Immature natural killer cell (primary cell): ENCODE results near the gene TLL1. TPM values are rescaled to one million over a fixed set of nuclear protein-coding genes. Genes with fewer than 3 reads are reported as not detected.

Source experiments
- DNase-seq, 3 donors: peaks; one replicate each; pipeline ENCODE4 v3.0.0; 2022; ENCODE audit warnings: mixed read lengths in 1 of 3
- H3K27ac Mint-ChIP-seq, 6 donors: one replicate each; pipeline ENCODE4 v1.8.0; 2020; ENCODE audit warnings: mixed read lengths in 6 of 6, mild to moderate bottlenecking in 5 of 6, inconsistent platforms in 4 of 6, moderate library complexity in 3 of 6
- H3K27me3 Mint-ChIP-seq, 3 donors: one replicate each; pipeline ENCODE4 v1.8.0; 2020 to 2021; ENCODE audit warnings: low read depth in 3 of 3, mild to moderate bottlenecking in 3 of 3, mixed read lengths in 3 of 3, moderate library complexity in 3 of 3, inconsistent platforms in 1 of 3
- H3K36me3 Mint-ChIP-seq, 3 donors: one replicate each; pipeline ENCODE4 v1.8.0; 2020; ENCODE audit warnings: mixed read lengths in 3 of 3, inconsistent platforms in 2 of 3, mild to moderate bottlenecking in 2 of 3
- H3K4me1 Mint-ChIP-seq, 2 donors: one replicate each; pipeline ENCODE4 v1.8.0; 2020; ENCODE audit warnings: inconsistent platforms in 2 of 2, mild to moderate bottlenecking in 2 of 2, mixed read lengths in 2 of 2, moderate library complexity in 1 of 2
- H3K4me3 Mint-ChIP-seq, 5 donors: one replicate each; pipeline ENCODE4 v1.8.0; 2020; ENCODE audit warnings: mild to moderate bottlenecking in 5 of 5, mixed read lengths in 5 of 5, inconsistent platforms in 3 of 5, moderate library complexity in 3 of 5
- H3K9me3 Mint-ChIP-seq, 6 donors: one replicate each; pipeline ENCODE4 v1.8.0; 2020; ENCODE audit warnings: mild to moderate bottlenecking in 6 of 6, mixed read lengths in 6 of 6, inconsistent platforms in 4 of 6, moderate library complexity in 3 of 6
- polyA plus RNA-seq, 3 donors: library from polyadenylated mRNA; unstranded; fragments of 300-500 nt; fragmentation: Illumina TruSeq; gene quantifications; one replicate each; pipeline ENCODE4 v1.2.3, GENCODE V29; 2021

Gene TLL1
- polyA plus RNA-seq, 3 donors from 2014 or later = not detected

GRCh38 chr4:166123546-166123945 lies 250.5 kb downstream of the TLL1 start:
- Mint-ChIP-seq H3K4me3 (no peak overlapping the region), H3K27ac (no peak overlapping the region), H3K9me3 (peaks cover 3 to 23% (median 9%) of the 10 kb centered on the region in 6 donors), H3K4me1 (no peaks in the 10 kb centered on the region), H3K36me3 (no peaks in the 10 kb centered on the region), H3K27me3 (no peaks in the 10 kb centered on the region)
- DNase-seq = no peak

- H3K4me3 Mint-ChIP-seq = no peak overlapping the region
- H3K9me3 Mint-ChIP-seq = peaks cover 6 to 50% (median 19%) of the 10 kb centered on the region in 6 donors
- H3K27ac Mint-ChIP-seq = no peak overlapping the region
- no peak for DNase-seq
- H3K36me3 Mint-ChIP-seq = peaks cover 0 to 3% (median 0%) of the 10 kb centered on the region in 3 donors
- H3K27me3 Mint-ChIP-seq = no peaks in the 10 kb centered on the region
- H3K4me1 Mint-ChIP-seq = no peaks in the 10 kb centered on the region
Observed at GRCh38 chr4:166128403-166128802, 255.4 kb downstream of the TLL1 start.

- Mint-ChIP-seq H3K27me3 (no peaks in the 10 kb centered on the region), H3K27ac (no peak overlapping the region), H3K4me3 (no peak overlapping the region), H3K4me1 (no peaks in the 10 kb centered on the region), H3K9me3 (peaks cover 12 to 59% (median 28%) of the 10 kb centered on the region in 6 donors), H3K36me3 (peaks cover 0 to 3% (median 0%) of the 10 kb centered on the region in 3 donors)
- DNase-seq = no peak
Observed at GRCh38 chr4:166134285-166134684, 261.2 kb downstream of the TLL1 start.

GRCh38 chr4:166140951-166141350 lies 267.9 kb downstream of the TLL1 start:
- no peak for DNase-seq
- no peaks in the 10 kb centered on the region for H3K27me3 Mint-ChIP-seq
- peaks cover 3 to 26% (median 10%) of the 10 kb centered on the region in 6 donors for H3K9me3 Mint-ChIP-seq
- no peak overlapping the region for H3K27ac Mint-ChIP-seq
- no peaks in the 10 kb centered on the region for H3K36me3 Mint-ChIP-seq
- no peak overlapping the region for H3K4me3 Mint-ChIP-seq
- no peaks in the 10 kb centered on the region for H3K4me1 Mint-ChIP-seq

GRCh38 chr4:166143227-166143626 lies 270.2 kb downstream of the TLL1 start:
- H3K4me3 Mint-ChIP-seq = no peak overlapping the region
- H3K9me3 Mint-ChIP-seq = peaks cover 2 to 14% (median 5%) of the 10 kb centered on the region in 6 donors
- no peak for DNase-seq
- no peaks in the 10 kb centered on the region for H3K36me3 Mint-ChIP-seq
- H3K27ac Mint-ChIP-seq = no peak overlapping the region
- no peaks in the 10 kb centered on the region for H3K4me1 Mint-ChIP-seq
- H3K27me3 Mint-ChIP-seq = no peaks in the 10 kb centered on the region

GRCh38 chr4:166144607-166145006 lies 271.6 kb downstream of the TLL1 start:
- Mint-ChIP-seq H3K9me3 (peaks cover 0 to 17% (median 5%) of the 10 kb centered on the region in 6 donors), H3K4me3 (no peak overlapping the region), H3K36me3 (no peaks in the 10 kb centered on the region), H3K4me1 (no peaks in the 10 kb centered on the region), H3K27ac (no peak overlapping the region), H3K27me3 (no peaks in the 10 kb centered on the region)
- no peak for DNase-seq

- Mint-ChIP-seq H3K27ac (no peak overlapping the region), H3K36me3 (peaks cover 0 to 3% (median 0%) of the 10 kb centered on the region in 3 donors), H3K4me3 (no peak overlapping the region), H3K9me3 (peaks cover 2 to 23% (median 7%) of the 10 kb centered on the region in 6 donors), H3K27me3 (peaks cover 0 to 2% (median 0%) of the 10 kb centered on the region in 3 donors), H3K4me1 (no peaks in the 10 kb centered on the region)
- DNase-seq = no peak
Observed at GRCh38 chr4:166146806-166147540, 273.9 kb downstream of the TLL1 start.
